GM12892 (cell line): ENCODE results near the gene SEC11C.

ENCODE experiments used
- POLR2A ChIP-seq: IDR thresholded peaks from 2 replicates; pipeline ENCODE4 v1.6.1; 2011; ENCODE audit warnings: low read depth, low read length, control low read depth
- TAF1 ChIP-seq: IDR thresholded peaks from 2 replicates; pipeline ENCODE4 v1.6.1; 2011; ENCODE audit warnings: low read depth, mild to moderate bottlenecking, control low read depth, low read length, borderline replicate concordance

GRCh38 chr18:59189746-59190145, 50.1 kb downstream of the SEC11C start:
- TF ChIP-seq POLR2A (no peak), TAF1 (no peak)
